Natural killer cell (primary cell): ENCODE results near the gene MANSC4. TPM values are rescaled to one million over a fixed set of nuclear protein-coding genes. Genes with fewer than 3 reads are reported as not detected.

Source experiments
- ATAC-seq, 3 donors: fragments of 150-1000 bp in 2 of 3; fragments of 200-7000 bp in 1 of 3; cut with Tn5 transposase; 1 replicate in 1 of 3; 2 replicates in 2 of 3; pipeline ENCODE4 v1.10.0; 2021; ENCODE audit warnings: mild to moderate bottlenecking in 2 of 3, moderate library complexity in 2 of 3
- DNase-seq, 2 donors: peaks; one replicate each; pipeline versions ENCODE4 v3.0.0 to v3.0.0-alpha.2; 2013 to 2021; ENCODE audit warnings: mixed read lengths in 1 of 2
- H3K27ac ChIP-seq: one replicate; pipeline ENCODE4 v1.5.1; 2013; ENCODE audit warnings: mild to moderate bottlenecking, low read length
- H3K27me3 ChIP-seq: one replicate; pipeline ENCODE4 v1.6.1; 2013; ENCODE audit warnings: low read length; ENCODE audit not compliant: control insufficient read depth, insufficient read depth
- H3K36me3 ChIP-seq: one replicate; pipeline ENCODE4 v1.6.1; 2013; ENCODE audit warnings: low read length; ENCODE audit not compliant: control insufficient read depth, insufficient read depth
- H3K4me1 ChIP-seq: one replicate; pipeline ENCODE4 v1.6.1; 2013; ENCODE audit warnings: low read length; ENCODE audit not compliant: control insufficient read depth, insufficient read depth
- H3K4me3 ChIP-seq: one replicate; pipeline ENCODE4 v1.5.1; 2013; ENCODE audit warnings: low read length
- H3K9me3 ChIP-seq: one replicate; pipeline ENCODE4 v1.6.1; 2013; ENCODE audit warnings: low read length; ENCODE audit not compliant: control insufficient read depth, insufficient read depth
- H3K27ac Mint-ChIP-seq, 2 donors: one replicate each; pipeline ENCODE4 v1.8.0; 2022; ENCODE audit warnings: mild to moderate bottlenecking in 2 of 2, mixed read lengths in 2 of 2, moderate library complexity in 1 of 2
- H3K27me3 Mint-ChIP-seq, 2 donors: one replicate each; pipeline ENCODE4 v1.8.0; 2022; ENCODE audit warnings: low read depth in 2 of 2, mixed read lengths in 2 of 2
- H3K36me3 Mint-ChIP-seq: one replicate; pipeline ENCODE4 v1.8.0; 2022; ENCODE audit warnings: mixed read lengths
- H3K4me1 Mint-ChIP-seq, 2 donors: one replicate each; pipeline ENCODE4 v1.8.0; 2022; ENCODE audit warnings: mixed read lengths in 2 of 2
- H3K4me3 Mint-ChIP-seq: one replicate; pipeline ENCODE4 v1.8.0; 2022; ENCODE audit warnings: mild to moderate bottlenecking, moderate library complexity, mixed read lengths
- H3K9me3 Mint-ChIP-seq, 2 donors: one replicate each; pipeline ENCODE4 v1.8.0; 2022; ENCODE audit warnings: mixed read lengths in 2 of 2
- WGBS: methylation state at CpG from one replicate; pipeline ENCODE4 v1.1.7; 2013; ENCODE audit warnings: missing lambda C conversion rate; ENCODE audit not compliant: insufficient coverage; 5-methylcytosine and 5-hydroxymethylcytosine counted together
- intact Hi-C: fragments of 100-400 bp; cut with micrococcal nuclease; formaldehyde crosslinking; loops from one replicate; pipeline ENCODE4 v1.14.2; 2022
- total RNA-seq, 4 donors: library from RNA; stranded (reverse); fragments of 120-200 nt in 1 of 4; gene quantifications; one replicate each; pipeline versions ENCODE4 v1.2.3 to v1.2.4, GENCODE V29; 2013 to 2022
- TF ChIP-seq, protein P1 (sequence below): fragments of 200-600 bp; IDR thresholded peaks from one replicate; pipeline ENCODE4 v1.8.0; 2022; ENCODE audit warnings: antibody characterized with exemption

Gene MANSC4
- total RNA-seq, 3 donors from 2014 or later (not counting 1 experiment from before 2014, with no cell fraction given) = not detected

- Mint-ChIP-seq H3K27me3 (no peaks in the 10 kb centered on the region), H3K36me3 (no peaks in the 10 kb centered on the region), H3K4me3 (no peak overlapping the region), H3K4me1 (no peaks in the 10 kb centered on the region), H3K9me3 (no peaks in the 10 kb centered on the region), H3K27ac (no peak overlapping the region)
- intact Hi-C loops = no loop called here
- Histone ChIP-seq H3K27ac (no peak overlapping the region), H3K4me3 (no peak overlapping the region), H3K9me3 (no peaks in the 10 kb centered on the region), H3K27me3 (no peaks in the 10 kb centered on the region), H3K36me3 (no peaks in the 10 kb centered on the region), H3K4me1 (no peaks in the 10 kb centered on the region)
- 95% methylated on average over 8 of the region's 8 CpGs for WGBS
- DNase-seq (no peak), ATAC-seq (no peak)
- TF ChIP-seq, protein P1, sequence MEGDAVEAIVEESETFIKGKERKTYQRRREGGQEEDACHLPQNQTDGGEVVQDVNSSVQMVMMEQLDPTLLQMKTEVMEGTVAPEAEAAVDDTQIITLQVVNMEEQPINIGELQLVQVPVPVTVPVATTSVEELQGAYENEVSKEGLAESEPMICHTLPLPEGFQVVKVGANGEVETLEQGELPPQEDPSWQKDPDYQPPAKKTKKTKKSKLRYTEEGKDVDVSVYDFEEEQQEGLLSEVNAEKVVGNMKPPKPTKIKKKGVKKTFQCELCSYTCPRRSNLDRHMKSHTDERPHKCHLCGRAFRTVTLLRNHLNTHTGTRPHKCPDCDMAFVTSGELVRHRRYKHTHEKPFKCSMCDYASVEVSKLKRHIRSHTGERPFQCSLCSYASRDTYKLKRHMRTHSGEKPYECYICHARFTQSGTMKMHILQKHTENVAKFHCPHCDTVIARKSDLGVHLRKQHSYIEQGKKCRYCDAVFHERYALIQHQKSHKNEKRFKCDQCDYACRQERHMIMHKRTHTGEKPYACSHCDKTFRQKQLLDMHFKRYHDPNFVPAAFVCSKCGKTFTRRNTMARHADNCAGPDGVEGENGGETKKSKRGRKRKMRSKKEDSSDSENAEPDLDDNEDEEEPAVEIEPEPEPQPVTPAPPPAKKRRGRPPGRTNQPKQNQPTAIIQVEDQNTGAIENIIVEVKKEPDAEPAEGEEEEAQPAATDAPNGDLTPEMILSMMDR = no peak
Observed at GRCh38 chr12:27769142-27769673, 10.8 kb downstream of the MANSC4 start.

GRCh38 chr12:27766587-27766986 is 13.4 kb downstream of the MANSC4 start:
- H3K4me3 Mint-ChIP-seq = no peak overlapping the region
- no peak for DNase-seq
- WGBS = 93% methylated on average over 3 of the region's 3 CpGs
- intact Hi-C loops = no loop called here
- no peak overlapping the region for H3K4me3 ChIP-seq
- H3K27me3 Mint-ChIP-seq = no peaks in the 10 kb centered on the region
- no peak overlapping the region for H3K27ac ChIP-seq
- H3K4me1 Mint-ChIP-seq = no peaks in the 10 kb centered on the region
- no peaks in the 10 kb centered on the region for H3K9me3 ChIP-seq
- H3K9me3 Mint-ChIP-seq = no peaks in the 10 kb centered on the region
- H3K4me1 ChIP-seq = no peaks in the 10 kb centered on the region
- no peaks in the 10 kb centered on the region for H3K27me3 ChIP-seq
- H3K36me3 Mint-ChIP-seq = no peaks in the 10 kb centered on the region
- TF ChIP-seq, protein P1 = no peak
- ATAC-seq = no peak
- H3K27ac Mint-ChIP-seq = no peak overlapping the region
- no peaks in the 10 kb centered on the region for H3K36me3 ChIP-seq

DNA sequence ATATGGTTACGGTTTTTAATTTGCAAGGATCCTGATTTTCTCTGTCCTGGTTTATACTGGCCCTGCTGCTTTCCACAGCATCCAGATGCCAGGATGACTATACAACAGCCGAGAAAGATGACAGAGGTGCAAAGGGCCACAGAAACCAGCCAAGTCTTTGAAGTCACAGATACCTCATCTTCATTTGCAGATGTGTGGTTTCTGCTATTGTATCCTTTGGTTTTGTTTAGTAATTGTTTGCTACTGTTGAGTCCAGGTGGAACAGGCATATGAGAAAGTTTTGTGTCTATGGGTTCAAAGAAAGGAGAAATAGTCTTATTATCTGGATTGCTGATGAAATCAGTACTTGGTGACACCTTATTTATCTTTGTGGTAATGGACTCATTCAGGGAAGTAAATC is 17.3 kb downstream of the MANSC4 start:
- ATAC-seq (no peak), DNase-seq (no peak)
- WGBS = 54% methylated on average over 2 of the region's 2 CpGs
- Histone ChIP-seq H3K4me1 (no peaks in the 10 kb centered on the region), H3K27me3 (no peaks in the 10 kb centered on the region), H3K36me3 (no peaks in the 10 kb centered on the region), H3K27ac (no peak overlapping the region), H3K9me3 (no peaks in the 10 kb centered on the region), H3K4me3 (no peak overlapping the region)
- Mint-ChIP-seq H3K36me3 (no peaks in the 10 kb centered on the region), H3K9me3 (no peaks in the 10 kb centered on the region), H3K27me3 (no peaks in the 10 kb centered on the region), H3K4me1 (no peaks in the 10 kb centered on the region), H3K4me3 (no peak overlapping the region), H3K27ac (no peak overlapping the region)
- intact Hi-C loops = no loop called here
- TF ChIP-seq, protein P1 = no peak

DNA sequence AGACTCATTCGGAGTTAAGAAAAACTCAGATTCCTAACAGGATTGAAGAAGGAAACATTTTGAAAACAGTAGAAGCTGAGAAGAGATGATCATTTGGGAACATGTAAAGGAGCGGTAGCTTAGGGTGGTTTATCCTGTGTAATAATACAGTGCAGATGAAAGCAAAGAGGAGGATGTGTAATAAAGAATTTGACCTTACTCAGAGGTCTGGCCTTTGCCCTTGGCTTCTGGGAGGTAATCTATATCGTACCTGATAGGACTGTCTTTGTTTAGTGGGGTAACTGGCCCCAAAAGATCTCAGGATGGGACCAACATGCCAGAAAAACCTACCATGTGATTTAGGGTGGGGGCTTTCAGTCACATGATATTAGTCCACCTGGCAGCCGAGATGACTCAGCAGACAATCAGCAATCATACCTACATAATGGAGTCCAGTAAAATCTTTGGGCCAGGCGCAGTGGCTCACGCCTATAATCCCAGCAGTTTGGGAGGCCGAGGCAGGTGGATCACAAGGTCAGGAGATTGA is 23.3 kb downstream of the MANSC4 start:
- WGBS = 99% methylated on average over 6 of the region's 7 CpGs
- no peak for DNase-seq
- Histone ChIP-seq H3K4me3 (no peak overlapping the region), H3K27me3 (no peaks in the 10 kb centered on the region), H3K9me3 (no peaks in the 10 kb centered on the region), H3K4me1 (no peaks in the 10 kb centered on the region), H3K27ac (no peak overlapping the region), H3K36me3 (peaks cover 15% of the 10 kb centered on the region)
- H3K4me3 Mint-ChIP-seq = no peak overlapping the region
- H3K4me1 Mint-ChIP-seq = no peaks in the 10 kb centered on the region
- TF ChIP-seq, protein P1 = no peak
- no peak overlapping the region for H3K27ac Mint-ChIP-seq
- H3K36me3 Mint-ChIP-seq = peaks cover 8% of the 10 kb centered on the region
- no peak for ATAC-seq
- H3K27me3 Mint-ChIP-seq = no peaks in the 10 kb centered on the region
- intact Hi-C loops = no loop called here
- no peaks in the 10 kb centered on the region for H3K9me3 Mint-ChIP-seq
